Spleen (tissue), 13 donors: ENCODE data around the gene OR52E4. TPM values are rescaled to one million over a fixed set of nuclear protein-coding genes. Genes with fewer than 3 reads are reported as not detected.

ENCODE experiments used
- DNase-seq: peaks from one replicate; pipeline ENCODE4 v3.0.0-alpha.2; 2020
- H3K27ac ChIP-seq, 8 donors: fragments of 200-600 bp; sonication (generic) in 7 of 8; 1 replicate in 4 of 8; 2 replicates in 4 of 8; pipeline versions ENCODE4 v1.5.0 to v1.8.0; 2016 to 2021; ENCODE audit warnings: inconsistent platforms in 4 of 8, mild to moderate bottlenecking in 4 of 8, moderate library complexity in 1 of 8
- H3K27me3 ChIP-seq, 7 donors: fragments of 200-600 bp; sonication (generic) in 6 of 7; replicated peaks in 1 of 7; 1 replicate in 4 of 7; 2 replicates in 3 of 7; pipeline versions ENCODE4 v1.5.0 to v1.8.0; 2016 to 2021; ENCODE audit warnings: inconsistent platforms in 3 of 7, mild to moderate bottlenecking in 1 of 7
- H3K36me3 ChIP-seq, 6 donors: fragments of 200-600 bp; sonication (generic) in 5 of 6; 1 replicate in 4 of 6; 2 replicates in 2 of 6; pipeline versions ENCODE4 v1.5.0 to v1.8.0; 2016 to 2021; ENCODE audit warnings: inconsistent platforms in 2 of 6
- H3K4me1 ChIP-seq, 6 donors: fragments of 200-600 bp; sonication (generic) in 5 of 6; 1 replicate in 3 of 6; 2 replicates in 3 of 6; pipeline versions ENCODE4 v1.5.0 to v1.8.0; 2016 to 2021; ENCODE audit warnings: inconsistent platforms in 3 of 6
- H3K4me3 ChIP-seq, 8 donors: fragments of 200-600 bp; sonication (generic) in 7 of 8; 1 replicate in 4 of 8; 2 replicates in 4 of 8; pipeline versions ENCODE4 v1.5.0 to v1.8.0; 2016 to 2021; ENCODE audit warnings: inconsistent platforms in 4 of 8, mild to moderate bottlenecking in 4 of 8, moderate library complexity in 2 of 8
- H3K9me3 ChIP-seq, 8 donors: fragments of 200-600 bp; sonication (generic) in 7 of 8; 1 replicate in 4 of 8; 2 replicates in 4 of 8; pipeline versions ENCODE4 v1.5.0 to v1.8.0; 2016 to 2021; ENCODE audit warnings: inconsistent platforms in 4 of 8
- CTCF ChIP-seq, 11 experiments: fragments of 200-600 bp in 7 of 11; fragments of 450-650 bp in 4 of 11; sonication (generic) in 4 of 11; IDR thresholded peaks in 8 of 11; conservative IDR thresholded peaks in 3 of 11; 1 replicate in 7 of 11; 2 replicates in 4 of 11; pipeline versions ENCODE4 v1.4.0 to v1.8.0; 2016 to 2021; ENCODE audit warnings: antibody characterized with exemption in 11 of 11, inconsistent platforms in 4 of 11, mild to moderate bottlenecking in 1 of 11
- POLR2A ChIP-seq, 3 donors: fragments of 450-650 bp; IDR thresholded peaks; one replicate each; pipeline ENCODE4 v1.5.1; 2017; ENCODE audit warnings: antibody characterized with exemption in 3 of 3, mild to moderate bottlenecking in 1 of 3
- POLR2AphosphoS5 ChIP-seq, 3 donors: sonication (generic); formaldehyde crosslinking; IDR thresholded peaks; one replicate each; pipeline ENCODE4 v1.5.1; 2017; ENCODE audit warnings: antibody characterized with exemption in 3 of 3
- WGBS, 5 donors: extraction: QIAGEN DNeasy Blood & Tissue Kit in 3 of 5; methylation state at CpG; one replicate each; pipeline versions ENCODE4 v1.1.5 to v1.1.7; 2013 to 2018; 5-methylcytosine and 5-hydroxymethylcytosine counted together
- intact Hi-C: fragments of 100-400 bp; cut with DNase I; formaldehyde crosslinking; loops from one replicate; pipeline ENCODE4 v1.15.0; 2023; ENCODE audit warnings: low total_unique reads
- long read RNA-seq, 2 donors: transcript quantifications; one replicate each; lab custom pipeline, GENCODE V29; 2026
- polyA plus RNA-seq, 3 donors: library from polyadenylated mRNA; stranded (reverse); fragments of 200-250 nt; gene quantifications; one replicate each; pipeline ENCODE4 v1.2.1, GENCODE V29; 2013
- total RNA-seq, 7 donors: library from RNA; depleted of rRNA in 3 of 7; stranded (reverse); fragments of >200 nt in 3 of 7; fragmentation: NEBNext Ultra II Directional in 4 of 7; extraction: Animal tissue kit (Norgen Biotek cat#: 25700) in 4 of 7; gene quantifications; one replicate each; pipeline versions ENCODE4 v1.1.0 to v1.2.1, GENCODE V29; 2016 to 2021
- donor health status: healthy with polysubstance abuse.
- donor health status: DM: no; HTN: no; CAD: no; lungs with moderate emphysema.
- donor health status: DM: no; HTN: no; CAD: no.
- donor health status: Bipolar disorder and iron deficiency.
- donor health status: healthy.
- donor health status: DM: no; HTN: no; CAD: no.
- donor health status: DM: yes; HTN: yes; CAD: no.

The OR52E4 gene
- total RNA-seq = not detected
- not detected for polyA plus RNA-seq
- long read RNA-seq, donor 1 = 0 reads
- long read RNA-seq, donor 2 = 0 reads

DNA sequence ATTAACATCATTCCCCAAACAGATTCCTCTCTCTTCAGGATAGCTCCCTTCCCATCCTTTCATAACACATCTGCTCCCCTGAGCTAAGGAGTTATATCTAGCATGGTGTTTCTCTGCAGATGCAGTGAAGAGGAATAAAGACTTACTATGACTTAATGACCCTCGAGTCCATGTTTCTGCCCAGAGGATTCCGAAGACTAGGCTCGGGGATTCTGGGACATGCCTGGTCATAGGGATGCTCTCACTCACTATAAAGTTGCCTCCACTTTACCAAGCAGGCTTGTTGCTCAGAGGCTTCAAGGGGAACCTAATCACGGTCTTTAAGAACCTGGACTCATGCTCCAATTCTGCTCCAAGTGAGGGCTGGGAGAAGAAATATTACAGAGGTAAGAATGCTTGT is at the start of gene OR52E4:
OR52E4 (plus strand) TSS at position 301 of the 400 bp plus-strand sequence. CDS start 3,664 bp downstream, outside the sequence.
- Histone ChIP-seq H3K27me3 (no peaks in the 10 kb centered on the region), H3K4me1 (no peaks in the 10 kb centered on the region), H3K9me3 (no peaks in the 10 kb centered on the region), H3K36me3 (no peaks in the 10 kb centered on the region), H3K27ac (no peak within 1 kb of the TSS), H3K4me3 (no peak within 1 kb of the TSS)
- intact Hi-C loops = no loop called here
- DNase-seq = no peak
- TF ChIP-seq POLR2AphosphoS5 (IDR thresholded peaks at IDR 0.05) (no peak), POLR2A (IDR thresholded peaks at IDR 0.05) (no peak), CTCF (IDR thresholded peaks at IDR 0.05 in 8 of 11, conservative IDR thresholded peaks at IDR 0.05 in 3 of 11) (no peak)
- 69 to 88% (median 75%) methylated on average over 4 of the region's 4 CpGs for WGBS, 5 donors

DNA sequence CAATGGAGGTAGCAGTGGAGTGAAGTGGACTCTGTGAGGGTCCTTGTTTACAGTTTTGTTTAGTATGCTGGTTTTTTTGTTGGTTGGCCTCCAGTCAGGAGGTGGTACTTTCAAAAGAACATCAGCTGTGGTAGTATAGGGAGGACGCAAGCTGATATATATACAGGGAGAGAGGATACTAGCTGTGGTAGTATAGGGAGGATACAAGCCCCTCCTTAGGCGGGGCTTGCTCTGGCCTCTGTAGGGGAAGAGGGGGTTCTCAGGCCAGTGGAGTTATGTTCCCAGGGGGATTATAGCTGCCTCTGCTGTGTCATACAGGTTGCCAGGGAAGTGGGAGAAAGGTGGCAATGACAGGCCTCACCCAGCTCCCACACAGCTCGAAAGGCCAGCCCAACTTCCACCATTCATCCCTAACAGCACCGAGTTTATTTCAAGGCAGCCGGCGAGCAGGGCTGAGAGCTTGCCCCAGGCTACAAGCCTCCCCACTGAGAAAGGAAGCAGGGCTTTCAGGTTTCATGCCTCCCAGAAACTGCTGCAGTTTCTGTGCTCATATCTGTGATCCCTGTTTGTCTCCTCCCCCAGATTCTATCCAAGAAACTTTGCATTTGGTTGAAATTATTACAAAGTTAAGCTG is 49.1 kb upstream of the OR52E4 start:
- TF ChIP-seq POLR2A (IDR thresholded peaks at IDR 0.05) = no peak
- TF ChIP-seq POLR2AphosphoS5 (IDR thresholded peaks at IDR 0.05) = no peak
- TF ChIP-seq CTCF (IDR thresholded peaks at IDR 0.05 in 8 of 11, conservative IDR thresholded peaks at IDR 0.05 in 3 of 11) = no peak
- Histone ChIP-seq H3K9me3 (peaks cover 0 to 2% (median 0%) of the 10 kb centered on the region in 8 donors), H3K4me3 (no peak overlapping the region), H3K27me3 (no peaks in the 10 kb centered on the region), H3K36me3 (no peaks in the 10 kb centered on the region), H3K4me1 (no peaks in the 10 kb centered on the region), H3K27ac (no peak overlapping the region)
- 76 to 92% (median 88%) methylated on average over 6 of the region's 6 CpGs for WGBS, 5 donors
- intact Hi-C loops = no loop called here
- DNase-seq = no peak

DNA sequence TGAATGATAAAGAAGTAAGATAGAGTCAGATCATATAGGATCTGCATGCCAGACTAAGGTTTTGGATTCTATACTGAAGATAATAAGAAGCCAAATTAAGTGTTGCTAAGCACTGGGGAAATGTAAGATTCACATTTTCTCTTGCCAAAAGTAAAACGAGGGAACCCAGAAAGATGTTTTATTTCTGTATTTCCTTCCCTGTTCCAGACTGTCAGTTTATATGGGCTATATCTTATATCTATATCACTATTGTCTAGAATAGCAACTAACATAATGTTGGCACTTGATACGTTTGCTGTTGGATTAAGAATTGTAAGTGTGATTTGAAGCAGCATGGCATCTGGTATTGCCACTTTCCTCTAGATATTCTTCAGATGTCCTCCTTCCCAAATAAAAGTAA is 47.0 kb upstream of the OR52E4 start:
- Histone ChIP-seq H3K36me3 (no peaks in the 10 kb centered on the region), H3K27me3 (peaks cover 0 to 1% (median 0%) of the 10 kb centered on the region in 7 donors), H3K9me3 (no peaks in the 10 kb centered on the region), H3K4me3 (no peak overlapping the region), H3K4me1 (no peaks in the 10 kb centered on the region), H3K27ac (no peak overlapping the region)
- no peak for TF ChIP-seq CTCF (IDR thresholded peaks at IDR 0.05 in 8 of 11, conservative IDR thresholded peaks at IDR 0.05 in 3 of 11)
- no peak for TF ChIP-seq POLR2A (IDR thresholded peaks at IDR 0.05)
- no peak for TF ChIP-seq POLR2AphosphoS5 (IDR thresholded peaks at IDR 0.05)
- no peak for DNase-seq
- WGBS, 5 donors = 35 to 50% (median 48%) methylated on average over 2 of the region's 2 CpGs
- intact Hi-C loops = no loop called here

GRCh38 chr11:5837695-5838094 is 42.7 kb upstream of the OR52E4 start:
- no peak overlapping the region for H3K4me3 ChIP-seq
- H3K9me3 ChIP-seq = peaks cover 0 to 3% (median 0%) of the 10 kb centered on the region in 8 donors
- H3K4me1 ChIP-seq = no peaks in the 10 kb centered on the region
- H3K36me3 ChIP-seq = no peaks in the 10 kb centered on the region
- no peak for DNase-seq
- H3K27ac ChIP-seq = no peak overlapping the region
- intact Hi-C loops = no loop called here
- no peak for TF ChIP-seq POLR2AphosphoS5 (IDR thresholded peaks at IDR 0.05)
- no peak for TF ChIP-seq CTCF (IDR thresholded peaks at IDR 0.05 in 8 of 11, conservative IDR thresholded peaks at IDR 0.05 in 3 of 11)
- no peak for TF ChIP-seq POLR2A (IDR thresholded peaks at IDR 0.05)
- WGBS, 5 donors = 91 to 95% (median 94%) methylated on average over 2 of the region's 2 CpGs
- H3K27me3 ChIP-seq = peaks cover 0 to 6% (median 0%) of the 10 kb centered on the region in 7 donors
